Ishikawa (cell line): Measurements from ENCODE around the gene HTRA3.

Experiments used
- CEBPB ChIP-seq: IDR thresholded peaks from 2 replicates; pipeline ENCODE4 v1.6.1; 2012
- CREB1 ChIP-seq: IDR thresholded peaks from 2 replicates; pipeline ENCODE4 v1.6.1; 2012; ENCODE audit warnings: low read depth
- EGR1 ChIP-seq: IDR thresholded peaks from 2 replicates; pipeline ENCODE4 v1.6.1; 2012
- MAX ChIP-seq: IDR thresholded peaks from 2 replicates; pipeline ENCODE4 v1.6.1; 2012
- RAD21 ChIP-seq: IDR thresholded peaks from 2 replicates; pipeline ENCODE4 v1.6.1; 2012; ENCODE audit warnings: low read depth
- REST ChIP-seq: IDR thresholded peaks from 2 replicates; pipeline ENCODE4 v1.6.1; 2012; ENCODE audit warnings: low read depth, mild to moderate bottlenecking
- TAF1 ChIP-seq: IDR thresholded peaks from 2 replicates; pipeline ENCODE4 v1.6.1; 2012; ENCODE audit warnings: low read depth, mild to moderate bottlenecking
- TEAD4 ChIP-seq: IDR thresholded peaks from 2 replicates; pipeline ENCODE4 v1.6.1; 2012
- YY1 ChIP-seq: IDR thresholded peaks from 2 replicates; pipeline ENCODE4 v1.6.1; 2012; ENCODE audit warnings: low read depth
- ZBTB7A ChIP-seq: IDR thresholded peaks from 2 replicates; pipeline ENCODE4 v1.6.1; 2012; ENCODE audit warnings: low read depth

- no peak for TF ChIP-seq TAF1
- TF ChIP-seq RAD21, result no peak
- TF ChIP-seq EGR1, result no peak
- no peak for TF ChIP-seq YY1
- TF ChIP-seq REST, result no peak
- TF ChIP-seq CEBPB, result no peak
- TF ChIP-seq ZBTB7A, result no peak
- TF ChIP-seq MAX, result peak; percentile 33; the same call in 1 of the 2 replicates
- TF ChIP-seq CREB1, result no peak
- no peak for TF ChIP-seq TEAD4
These were observed 38.0 kb upstream of the HTRA3 start for GRCh38 chr4:8231551-8232049.
